Right kidney (tissue), 9 donors: ENCODE measurements around the gene MOCS1.
A peak's percentile ranks its signal among the peaks of the same experiment; 100 is the strongest.
"Not testable (repeated sequence)": the region's sequence is repeated elsewhere in the genome, so short reads cannot be mapped to it uniquely, and the experiment has no call there.

ENCODE experiments used
- DNase-seq: peaks from one replicate; pipeline ENCODE4 v3.0.0-alpha.2; 2016
- long read RNA-seq, 8 donors: transcript quantifications; one replicate each; lab custom pipeline, GENCODE V29; 2026

Gene MOCS1
- long read RNA-seq, donor 1, partial matches to known transcripts, result 0 of 3 reads
- long read RNA-seq, donor 1, other reads (novel, unspliced or antisense), result 0 of 3 reads
- long read RNA-seq, donor 2, partial matches to known transcripts, result 18 of 21 reads
- long read RNA-seq, donor 2, other reads (novel, unspliced or antisense), result 0 of 21 reads
- long read RNA-seq, donor 3, partial matches to known transcripts, result 0 of 4 reads
- long read RNA-seq, donor 3, other reads (novel, unspliced or antisense), result 0 of 4 reads
- long read RNA-seq, donor 4, result 0 reads
- long read RNA-seq, donor 5, partial matches to known transcripts, result 0 of 2 reads
- long read RNA-seq, donor 5, other reads (novel, unspliced or antisense), result 0 of 2 reads
- long read RNA-seq, donor 6, partial matches to known transcripts, result 0 of 5 reads
- long read RNA-seq, donor 6, other reads (novel, unspliced or antisense), result 0 of 5 reads
- long read RNA-seq, donor 7, full-length matches to known transcripts, result 7 of 7 reads
- long read RNA-seq, donor 7, partial matches to known transcripts, result 0 of 7 reads
- long read RNA-seq, donor 7, other reads (novel, unspliced or antisense), result 0 of 7 reads
- long read RNA-seq, donor 8, partial matches to known transcripts, result 0 of 4 reads
- long read RNA-seq, donor 8, other reads (novel, unspliced or antisense), result 0 of 4 reads

GRCh38 chr6:39934131-39934757 lies at the start of gene MOCS1:
Gene MOCS1 (minus strand): TSS chr6:39934462. CDS start chr6:39934417, 45 bp downstream.
- peak; percentile 75 for DNase-seq

- DNase-seq, result no peak
Measured at GRCh38 chr6:39984051-39984450, 49.8 kb upstream of the MOCS1 start.

- DNase-seq, result no peak
Measured at GRCh38 chr6:39983193-39983592, 48.9 kb upstream of the MOCS1 start.

GRCh38 chr6:39982720-39983119 lies 48.5 kb upstream of the MOCS1 start:
- no peak for DNase-seq

GRCh38 chr6:39980839-39981580 lies 46.7 kb upstream of the MOCS1 start:
- peak; percentile 37 for DNase-seq

- DNase-seq, result no peak
Measured at GRCh38 chr6:39979461-39980328, 45.4 kb upstream of the MOCS1 start.

- no peak for DNase-seq
Measured at GRCh38 chr6:39978240-39978639, 44.0 kb upstream of the MOCS1 start.

- DNase-seq, result no peak
Measured at GRCh38 chr6:39973661-39974060, 39.4 kb upstream of the MOCS1 start.

GRCh38 chr6:39972717-39973116 lies 38.5 kb upstream of the MOCS1 start:
- not testable (repeated sequence) for DNase-seq

GRCh38 chr6:39971131-39971530 lies 36.9 kb upstream of the MOCS1 start:
- DNase-seq, result not testable (repeated sequence)

- no peak for DNase-seq
Measured at GRCh38 chr6:39965751-39966150, 31.5 kb upstream of the MOCS1 start.

GRCh38 chr6:39964530-39964929 lies 30.3 kb upstream of the MOCS1 start:
- DNase-seq, result no peak

GRCh38 chr6:39964094-39964493 lies 29.8 kb upstream of the MOCS1 start:
- no peak for DNase-seq

- no peak for DNase-seq
Measured at GRCh38 chr6:39962831-39963230, 28.6 kb upstream of the MOCS1 start.

GRCh38 chr6:39961178-39961577 lies 26.9 kb upstream of the MOCS1 start:
- no peak for DNase-seq

GRCh38 chr6:39958947-39959346 lies 24.7 kb upstream of the MOCS1 start:
- no peak for DNase-seq

- no peak for DNase-seq
Measured at GRCh38 chr6:39956936-39957335, 22.7 kb upstream of the MOCS1 start.

- DNase-seq, result no peak
Measured at GRCh38 chr6:39953076-39953618, 18.9 kb upstream of the MOCS1 start.

- no peak for DNase-seq
Measured at GRCh38 chr6:39952167-39952566, 17.9 kb upstream of the MOCS1 start.

GRCh38 chr6:39951716-39952115 lies 17.5 kb upstream of the MOCS1 start:
- DNase-seq, result no peak

GRCh38 chr6:39951191-39951590 lies 16.9 kb upstream of the MOCS1 start:
- no peak for DNase-seq
